IgD-negative memory B cell (primary cell): ENCODE results near the gene SMIM31. TPM values are rescaled to one million over a fixed set of nuclear protein-coding genes. Genes with fewer than 3 reads are reported as not detected.
A peak's percentile ranks its signal among the peaks of the same experiment; 100 is the strongest.

ENCODE experiments used
- H3K27ac Mint-ChIP-seq, 3 donors: one replicate each; pipeline ENCODE4 v1.8.0; 2020 to 2022; ENCODE audit warnings: mild to moderate bottlenecking in 3 of 3, mixed read lengths in 3 of 3, moderate library complexity in 1 of 3
- H3K27me3 Mint-ChIP-seq: one replicate; pipeline ENCODE4 v1.8.0; 2021; ENCODE audit warnings: mixed read lengths
- H3K36me3 Mint-ChIP-seq: one replicate; pipeline ENCODE4 v1.8.0; 2020; ENCODE audit warnings: mild to moderate bottlenecking, mixed read lengths
- H3K4me1 Mint-ChIP-seq, 3 donors: one replicate each; pipeline ENCODE4 v1.8.0; 2020 to 2022; ENCODE audit warnings: mixed read lengths in 3 of 3, mild to moderate bottlenecking in 1 of 3
- H3K4me3 Mint-ChIP-seq, 4 donors: one replicate each; pipeline ENCODE4 v1.8.0; 2020 to 2022; ENCODE audit warnings: mild to moderate bottlenecking in 4 of 4, mixed read lengths in 4 of 4, moderate library complexity in 3 of 4
- H3K9me3 Mint-ChIP-seq, 3 donors: one replicate each; pipeline ENCODE4 v1.8.0; 2020 to 2021; ENCODE audit warnings: mixed read lengths in 3 of 3, mild to moderate bottlenecking in 1 of 3
- polyA plus RNA-seq: library from polyadenylated mRNA; unstranded; fragments of 300-500 nt; fragmentation: Illumina TruSeq; gene quantifications from one replicate; pipeline ENCODE4 v1.2.3, GENCODE V29; 2021

The SMIM31 gene
- polyA plus RNA-seq, 1 donor from 2014 or later: not detected

GRCh38 chr4:164815711-164816110 lies 61.8 kb downstream of the SMIM31 start:
- H3K27ac Mint-ChIP-seq: no peak overlapping the region
- no peaks in the 10 kb centered on the region for H3K36me3 Mint-ChIP-seq
- peaks cover 3% of the 10 kb centered on the region for H3K27me3 Mint-ChIP-seq
- H3K4me3 Mint-ChIP-seq: no peak overlapping the region
- no peaks in the 10 kb centered on the region for H3K9me3 Mint-ChIP-seq
- H3K4me1 Mint-ChIP-seq: no peaks in the 10 kb centered on the region

GRCh38 chr4:164819366-164819765 lies 65.4 kb downstream of the SMIM31 start:
- no peak overlapping the region for H3K4me3 Mint-ChIP-seq
- peaks cover 0 to 2% (median 0%) of the 10 kb centered on the region in 3 donors for H3K9me3 Mint-ChIP-seq
- H3K27me3 Mint-ChIP-seq: peaks cover 3% of the 10 kb centered on the region
- no peak overlapping the region for H3K27ac Mint-ChIP-seq
- H3K4me1 Mint-ChIP-seq: no peaks in the 10 kb centered on the region
- no peaks in the 10 kb centered on the region for H3K36me3 Mint-ChIP-seq

- no peaks in the 10 kb centered on the region for H3K36me3 Mint-ChIP-seq
- peak overlapping the region in 1 of 3 donors; percentile 54 for H3K27ac Mint-ChIP-seq
- peaks cover 0 to 2% (median 0%) of the 10 kb centered on the region in 3 donors for H3K9me3 Mint-ChIP-seq
- H3K27me3 Mint-ChIP-seq: peaks cover 3% of the 10 kb centered on the region
- H3K4me1 Mint-ChIP-seq: peaks cover 0 to 3% (median 0%) of the 10 kb centered on the region in 3 donors
- H3K4me3 Mint-ChIP-seq: no peak overlapping the region
Observed at GRCh38 chr4:164821711-164822110, 67.8 kb downstream of the SMIM31 start.

GRCh38 chr4:164824581-164824980 lies 70.7 kb downstream of the SMIM31 start:
- Mint-ChIP-seq H3K27ac (no peak overlapping the region), H3K4me3 (no peak overlapping the region), H3K36me3 (no peaks in the 10 kb centered on the region), H3K27me3 (peaks cover 4% of the 10 kb centered on the region), H3K4me1 (peaks cover 0 to 3% (median 0%) of the 10 kb centered on the region in 3 donors), H3K9me3 (peaks cover 0 to 2% (median 0%) of the 10 kb centered on the region in 3 donors)

- H3K4me3 Mint-ChIP-seq: no peak overlapping the region
- H3K36me3 Mint-ChIP-seq: no peaks in the 10 kb centered on the region
- peaks cover 0 to 3% (median 0%) of the 10 kb centered on the region in 3 donors for H3K4me1 Mint-ChIP-seq
- H3K9me3 Mint-ChIP-seq: no peaks in the 10 kb centered on the region
- H3K27me3 Mint-ChIP-seq: peaks cover 2% of the 10 kb centered on the region
- H3K27ac Mint-ChIP-seq: no peak overlapping the region
Observed at GRCh38 chr4:164828955-164829354, 75.0 kb downstream of the SMIM31 start.

GRCh38 chr4:164846566-164846965 lies 92.6 kb downstream of the SMIM31 start:
- Mint-ChIP-seq H3K4me3 (no peak overlapping the region), H3K9me3 (peaks cover 0 to 4% (median 2%) of the 10 kb centered on the region in 3 donors), H3K36me3 (no peaks in the 10 kb centered on the region), H3K4me1 (no peaks in the 10 kb centered on the region), H3K27ac (no peak overlapping the region), H3K27me3 (no peaks in the 10 kb centered on the region)

GRCh38 chr4:164847016-164847415 lies 93.1 kb downstream of the SMIM31 start:
- no peak overlapping the region for H3K4me3 Mint-ChIP-seq
- H3K27ac Mint-ChIP-seq: no peak overlapping the region
- no peaks in the 10 kb centered on the region for H3K27me3 Mint-ChIP-seq
- H3K4me1 Mint-ChIP-seq: no peaks in the 10 kb centered on the region
- peaks cover 0 to 5% (median 2%) of the 10 kb centered on the region in 3 donors for H3K9me3 Mint-ChIP-seq
- no peaks in the 10 kb centered on the region for H3K36me3 Mint-ChIP-seq

- Mint-ChIP-seq H3K4me1 (no peaks in the 10 kb centered on the region), H3K9me3 (peaks cover 0 to 4% (median 2%) of the 10 kb centered on the region in 3 donors), H3K27ac (no peak overlapping the region), H3K4me3 (no peak overlapping the region), H3K36me3 (no peaks in the 10 kb centered on the region), H3K27me3 (no peaks in the 10 kb centered on the region)
Observed at GRCh38 chr4:164847967-164848649, 94.2 kb downstream of the SMIM31 start.

Other genes with a start within 250 kb of the SMIM31 start
- gene APELA, start 123.0 kb downstream of the SMIM31 start, polyA plus RNA-seq: not detected
- 1.9 TPM for gene TRIM61, start 223.5 kb downstream of the SMIM31 start, polyA plus RNA-seq